CD4-positive, alpha-beta T cell treated with Interleukin-21 for 1 hour (primary cell): Measurements from ENCODE around the gene PARM1.

Experiments used
- DNase-seq: peaks from one replicate; pipeline ENCODE4 v3.0.0-alpha.2; 2020

PARM1 gene

GRCh38 chr4:74932832-74933561 lies at the start of gene PARM1:
Gene PARM1, plus strand, starts transcription at chr4:74933116. Its CDS starts 212 bp downstream, at chr4:74933328.
- DNase-seq: peak; percentile 16

DNA sequence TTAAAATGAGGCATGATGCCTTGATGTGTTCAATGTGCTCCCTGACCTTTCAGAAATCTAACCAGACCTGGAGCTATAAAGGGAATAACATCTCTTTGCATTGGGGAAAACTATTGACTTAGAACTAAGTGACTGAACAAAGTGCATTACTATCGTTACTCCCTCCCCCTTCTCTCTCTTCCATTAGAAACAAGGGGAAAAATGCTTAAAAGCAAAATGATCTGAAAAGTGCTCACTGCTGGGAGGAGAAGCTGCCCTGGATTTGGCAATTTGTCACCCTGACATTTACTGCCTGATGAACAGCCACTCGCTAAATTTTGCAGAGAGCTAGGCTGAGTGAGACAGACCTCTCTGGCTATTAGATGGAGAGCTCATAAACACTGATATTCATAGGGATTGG lies 48.6 kb upstream of the PARM1 start:
- DNase-seq: no peak

GRCh38 chr4:74886484-74886883 lies 46.4 kb upstream of the PARM1 start:
- no peak for DNase-seq

DNA sequence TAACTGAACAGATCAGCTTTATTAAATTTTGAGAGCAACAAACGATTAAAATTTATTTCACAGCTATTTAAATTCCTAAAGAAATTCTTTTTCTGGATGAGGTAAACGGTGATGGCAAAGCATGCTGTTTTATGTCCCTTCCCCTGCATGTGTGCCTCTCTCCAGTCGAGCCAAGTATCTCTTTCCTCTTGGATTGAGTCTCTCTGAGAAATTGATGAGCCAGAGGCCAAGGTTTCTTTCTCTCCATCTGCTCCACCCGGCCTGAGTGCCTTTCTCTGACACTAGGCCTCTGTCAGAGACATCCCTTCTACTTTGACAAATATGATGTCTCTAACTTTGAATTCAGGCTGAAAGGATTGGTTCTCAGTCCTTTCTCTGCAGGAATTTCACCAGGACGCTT lies 42.6 kb upstream of the PARM1 start:
- no peak for DNase-seq

DNA sequence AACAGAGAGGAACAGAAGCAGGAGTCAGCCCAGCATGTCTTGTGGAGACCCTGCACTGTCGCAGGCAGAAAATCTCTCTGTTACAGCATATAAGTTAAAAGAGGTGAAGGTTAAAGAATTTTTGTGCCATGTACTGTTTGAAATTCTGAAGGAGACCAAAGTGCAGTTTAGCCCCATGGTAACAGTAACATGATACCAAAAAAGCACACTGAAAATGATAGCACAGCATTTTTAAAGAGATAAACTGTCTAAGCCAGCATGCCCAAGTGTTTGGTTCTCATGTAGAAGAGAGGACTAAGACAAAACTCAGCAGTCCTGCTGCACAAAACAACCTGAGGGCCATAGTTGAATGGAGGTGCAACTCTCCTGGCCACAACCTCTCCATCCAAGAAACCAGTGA lies 41.9 kb upstream of the PARM1 start:
- DNase-seq: no peak

GRCh38 chr4:74893171-74893570 lies 39.7 kb upstream of the PARM1 start:
- no peak for DNase-seq

DNA sequence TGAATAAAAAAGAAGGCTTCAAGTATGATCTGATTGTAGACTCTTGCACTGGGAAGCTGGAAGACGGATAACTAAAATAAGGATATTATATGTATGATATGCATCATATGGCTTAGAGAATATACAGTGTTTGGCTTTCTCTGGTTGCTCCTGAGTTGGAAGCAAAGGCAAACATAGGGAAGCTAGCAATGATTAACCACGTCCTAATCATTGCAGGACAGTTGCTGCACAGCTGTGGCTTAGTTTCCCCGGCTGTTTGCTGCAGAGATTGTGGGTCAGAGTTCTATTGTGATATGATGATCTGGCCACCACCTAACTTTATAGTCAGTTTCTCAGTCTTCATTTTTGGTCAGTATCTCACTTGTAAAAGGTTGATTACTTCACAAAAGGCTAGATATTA lies 36.3 kb upstream of the PARM1 start:
- no peak for DNase-seq

DNA sequence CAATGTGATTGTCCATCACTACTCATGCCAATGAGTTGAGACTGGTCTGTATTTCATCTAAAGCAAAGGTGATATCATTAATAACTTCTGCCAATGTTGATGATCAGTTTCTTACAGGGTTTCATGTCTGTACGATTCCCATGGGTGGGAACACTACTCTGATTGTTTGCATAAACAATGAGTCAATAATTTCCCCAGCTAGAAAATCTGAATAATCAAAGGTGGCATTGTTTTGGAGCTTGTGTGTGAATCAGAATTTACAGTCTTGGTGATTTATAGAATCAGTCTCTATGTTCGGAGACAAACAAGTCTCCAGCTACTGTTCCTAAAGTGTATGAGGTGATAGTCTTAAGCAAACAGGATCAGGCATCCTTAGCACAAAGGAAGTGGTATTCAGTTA lies 35.5 kb upstream of the PARM1 start:
- no peak for DNase-seq

- DNase-seq: no peak
Measured at GRCh38 chr4:74900862-74901261, 32.1 kb upstream of the PARM1 start.

GRCh38 chr4:74904509-74905065 lies 28.3 kb upstream of the PARM1 start:
- no peak for DNase-seq

DNA sequence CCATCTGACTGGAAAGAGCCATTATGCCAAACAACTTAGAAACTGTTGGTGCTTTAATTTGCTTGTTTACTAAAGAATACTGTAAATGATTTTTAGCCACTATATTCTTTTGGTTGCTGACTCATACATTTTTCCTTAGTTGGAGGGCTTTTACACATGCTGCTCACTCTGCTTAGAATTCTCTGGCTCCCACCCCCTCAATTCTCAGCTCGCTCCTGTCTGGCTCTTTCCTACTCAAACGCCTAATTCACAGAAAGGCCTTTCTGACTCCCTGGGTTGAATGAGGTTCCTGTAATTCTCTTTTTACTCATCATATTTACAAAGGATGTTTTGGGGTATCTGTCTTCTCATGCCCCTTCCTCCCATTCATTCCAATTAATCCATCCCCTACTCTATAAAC lies 26.1 kb upstream of the PARM1 start:
- no peak for DNase-seq

DNA sequence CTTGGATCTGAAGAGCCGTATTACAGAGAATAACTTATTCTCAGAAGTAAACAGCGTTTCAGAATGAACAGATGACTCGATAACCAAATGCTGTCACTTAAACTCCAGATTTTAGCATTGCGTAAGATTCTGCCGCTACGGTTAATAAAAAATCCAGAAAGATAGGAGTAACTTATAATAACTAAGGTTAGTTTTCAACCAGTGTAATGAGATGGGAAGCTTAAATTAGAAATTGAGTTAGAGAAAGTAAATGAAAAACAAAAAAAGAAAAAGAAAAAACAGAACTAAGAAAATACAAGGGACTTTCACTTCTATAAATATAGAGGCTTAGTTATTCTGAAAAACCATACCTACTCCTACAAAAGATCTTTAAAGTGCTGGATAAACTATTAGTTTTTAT lies 13.1 kb upstream of the PARM1 start:
- no peak for DNase-seq

DNA sequence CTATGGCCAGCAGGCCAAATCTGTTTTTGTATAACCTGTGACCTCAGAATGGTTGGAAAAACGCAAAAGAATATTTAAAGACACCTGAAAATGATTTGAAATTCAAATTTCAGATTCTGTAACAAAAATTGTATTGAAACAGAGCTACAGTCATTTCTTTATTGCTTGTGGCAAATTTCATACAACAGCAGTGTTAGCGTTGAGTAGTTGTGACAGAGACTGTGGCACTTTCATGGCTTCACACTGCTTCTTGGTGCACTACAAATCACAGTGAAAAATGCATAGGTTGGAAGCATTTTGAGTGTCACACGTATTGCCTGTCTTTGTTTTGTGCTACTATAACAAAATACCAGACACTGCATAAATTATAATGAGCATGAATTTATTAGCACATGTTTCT lies 12.2 kb upstream of the PARM1 start:
- no peak for DNase-seq

DNA sequence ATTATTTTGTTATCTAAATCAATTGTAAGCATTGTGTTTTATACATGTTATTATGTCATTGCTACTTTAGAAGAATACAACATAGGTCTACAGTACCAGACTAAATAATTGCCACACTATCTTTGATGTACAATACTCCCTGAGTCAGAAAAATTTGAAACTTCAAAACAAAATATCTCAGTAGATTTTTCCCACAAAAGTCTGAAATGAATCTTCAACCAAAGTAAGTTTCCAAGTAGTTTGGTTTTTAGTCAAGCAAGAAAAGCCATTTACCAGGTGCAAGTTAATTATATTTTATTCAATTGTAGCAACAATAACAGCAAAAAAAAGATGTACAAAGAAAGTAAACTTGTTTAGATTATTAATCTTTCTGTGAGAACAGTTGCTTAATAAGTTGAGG lies 11.4 kb upstream of the PARM1 start:
- DNase-seq: no peak

GRCh38 chr4:74926007-74926406 lies 6.9 kb upstream of the PARM1 start:
- no peak for DNase-seq

DNA sequence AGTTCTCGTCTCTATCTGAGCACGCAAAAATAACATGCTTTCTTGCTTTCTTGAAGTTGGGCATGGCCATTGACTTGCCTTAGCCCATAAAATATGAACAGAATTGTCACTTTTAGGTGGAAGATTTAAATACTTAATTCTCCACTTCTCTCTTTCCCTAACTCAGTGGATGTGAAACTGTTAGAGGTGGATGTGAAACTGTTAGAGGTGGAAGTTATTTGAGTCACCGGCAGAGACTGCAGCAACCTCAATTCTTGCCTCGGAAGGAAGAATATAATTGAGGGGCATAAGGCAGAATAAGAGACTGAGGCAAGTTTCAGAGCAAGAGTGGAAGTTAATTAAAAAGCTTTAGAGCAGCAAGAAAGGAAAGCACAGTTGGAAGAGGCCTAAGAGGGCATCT lies 2.8 kb upstream of the PARM1 start:
- DNase-seq: no peak

- no peak for DNase-seq
Measured at GRCh38 chr4:74931376-74931775, 1.5 kb upstream of the PARM1 start.

GRCh38 chr4:74932010-74932409 lies 906 bp upstream of the PARM1 start:
- DNase-seq: no peak

DNA sequence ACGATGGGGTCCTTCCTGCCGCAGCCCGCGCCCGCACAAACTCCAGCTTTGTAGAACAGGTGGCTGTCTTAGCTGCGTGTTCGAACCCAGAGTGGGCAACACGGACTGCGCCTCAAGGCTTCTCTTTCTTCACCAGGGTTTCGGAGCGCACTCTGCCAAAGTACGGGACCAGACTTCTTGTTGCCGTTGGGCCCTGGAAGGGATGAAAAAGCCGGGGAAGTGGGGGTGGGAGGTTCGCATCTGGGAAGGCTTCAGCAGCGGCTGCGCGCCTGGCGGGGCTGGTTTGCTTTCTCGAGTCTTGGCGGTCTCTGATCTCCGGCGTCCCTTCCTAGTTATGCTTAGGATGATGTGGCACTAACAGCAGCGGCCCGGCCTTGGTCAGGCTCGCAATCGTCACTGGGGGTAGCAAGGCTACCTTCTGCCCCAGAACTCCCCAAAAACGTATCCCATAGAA lies 673 bp downstream of the PARM1 start:
- no peak for DNase-seq

- DNase-seq: no peak
Measured at GRCh38 chr4:74934016-74934831, 1.3 kb downstream of the PARM1 start.

- DNase-seq: no peak
Measured at GRCh38 chr4:74934888-74935287, 2.0 kb downstream of the PARM1 start.

GRCh38 chr4:74941123-74941522 lies 8.2 kb downstream of the PARM1 start:
- DNase-seq: no peak

- no peak for DNase-seq
Measured at GRCh38 chr4:74942251-74942917, 9.5 kb downstream of the PARM1 start.

GRCh38 chr4:74942918-74943253 lies 10.0 kb downstream of the PARM1 start:
- DNase-seq: no peak
